H9 (cell line): ENCODE measurements around the gene SSBP3. TPM values are rescaled to one million over a fixed set of nuclear protein-coding genes. Genes with fewer than 3 reads are reported as not detected.

Experiments
- DNase-seq: peaks from one replicate; pipeline ENCODE4 v3.0.0-alpha.2; 2017
- H2AFZ ChIP-seq: one replicate; pipeline ENCODE4 v1.6.1; 2013; ENCODE audit warnings: mild to moderate bottlenecking, low read length, control low read depth, moderate library complexity
- H2AK5ac ChIP-seq: 2 replicates; pipeline ENCODE4 v1.6.1; 2013; ENCODE audit warnings: low read length, control low read depth, mixed read lengths; ENCODE audit not compliant: insufficient read length
- H2BK120ac ChIP-seq: one replicate; pipeline ENCODE4 v1.6.1; 2013; ENCODE audit warnings: low read depth, mild to moderate bottlenecking, low read length, control low read depth, inconsistent platforms; ENCODE audit not compliant: poor library complexity, severe bottlenecking
- H2BK12ac ChIP-seq: 2 replicates; pipeline ENCODE4 v1.6.1; 2013; ENCODE audit warnings: low read length, control low read depth, mixed read lengths, low read depth; ENCODE audit not compliant: insufficient read length
- H2BK15ac ChIP-seq: 2 replicates; pipeline ENCODE4 v1.6.1; 2013; ENCODE audit warnings: low read depth, low read length, control low read depth
- H2BK20ac ChIP-seq: one replicate; pipeline ENCODE4 v1.6.1; 2013; ENCODE audit warnings: low read depth, mild to moderate bottlenecking, low read length, control low read depth, inconsistent platforms; ENCODE audit not compliant: poor library complexity, severe bottlenecking
- H2BK5ac ChIP-seq: 2 replicates; pipeline ENCODE4 v1.6.1; 2013; ENCODE audit warnings: low read length, control low read depth, mixed read lengths; ENCODE audit not compliant: insufficient read length
- H3K14ac ChIP-seq: 2 replicates; pipeline ENCODE4 v1.6.1; 2013; ENCODE audit warnings: low read length, control low read depth; ENCODE audit not compliant: insufficient read depth
- H3K18ac ChIP-seq: 2 replicates; pipeline ENCODE4 v1.6.1; 2013; ENCODE audit warnings: low read depth, mild to moderate bottlenecking, mixed read lengths, low read length, control low read depth; ENCODE audit not compliant: insufficient read length
- H3K23ac ChIP-seq: 2 replicates; pipeline ENCODE4 v1.6.1; 2013; ENCODE audit warnings: low read length, control low read depth, mixed read lengths, low read depth; ENCODE audit not compliant: insufficient read length
- H3K23me2 ChIP-seq: 2 replicates; pipeline ENCODE4 v1.6.1; 2013; ENCODE audit warnings: low read depth, mild to moderate bottlenecking, mixed read lengths, low read length, control low read depth; ENCODE audit not compliant: insufficient read length, poor library complexity, severe bottlenecking
- H3K27ac ChIP-seq: 2 replicates; pipeline ENCODE4 v1.5.1; 2013; ENCODE audit warnings: low read length, control low read depth, mixed read lengths, low read depth; ENCODE audit not compliant: insufficient read length
- H3K27me3 ChIP-seq: 2 replicates; pipeline ENCODE4 v1.6.1; 2013; ENCODE audit warnings: low read length, control low read depth, inconsistent platforms; ENCODE audit not compliant: insufficient read depth
- H3K4ac ChIP-seq: 2 replicates; pipeline ENCODE4 v1.6.1; 2013; ENCODE audit warnings: low read depth, mild to moderate bottlenecking, control low read depth, inconsistent platforms, low read length, moderate library complexity
- H3K4me1 ChIP-seq: 2 replicates; pipeline ENCODE4 v1.6.1; 2013; ENCODE audit warnings: low read length, control low read depth, inconsistent platforms; ENCODE audit not compliant: insufficient read depth
- H3K4me2 ChIP-seq: 2 replicates; pipeline ENCODE4 v1.6.1; 2013; ENCODE audit warnings: low read length, control low read depth, mixed read lengths; ENCODE audit not compliant: insufficient read length, insufficient read depth
- H3K56ac ChIP-seq: 2 replicates; pipeline ENCODE4 v1.6.1; 2013; ENCODE audit warnings: low read depth, mild to moderate bottlenecking, mixed read lengths, low read length, control low read depth; ENCODE audit not compliant: insufficient read length
- H3K79me1 ChIP-seq: 2 replicates; pipeline ENCODE4 v1.6.1; 2013; ENCODE audit warnings: low read depth, mild to moderate bottlenecking, moderate library complexity, low read length, control low read depth, inconsistent platforms; ENCODE audit not compliant: insufficient read depth, poor library complexity, severe bottlenecking
- H3K79me2 ChIP-seq: 2 replicates; pipeline ENCODE4 v1.6.1; 2013; ENCODE audit warnings: low read length, control low read depth, inconsistent platforms; ENCODE audit not compliant: insufficient read depth
- H3K9ac ChIP-seq: 2 replicates; pipeline ENCODE4 v1.6.1; 2013; ENCODE audit warnings: low read length, control low read depth, mixed read lengths; ENCODE audit not compliant: insufficient read length; ENCODE audit errors: extremely low read depth
- H3K9me3 ChIP-seq: one replicate; pipeline ENCODE4 v1.6.1; 2013; ENCODE audit warnings: low read depth, low read length, inconsistent platforms; ENCODE audit not compliant: control insufficient read depth
- H3T11ph ChIP-seq: one replicate; pipeline ENCODE4 v1.6.1; 2013; ENCODE audit warnings: mild to moderate bottlenecking, low read length, control low read depth, inconsistent platforms
- H4K20me1 ChIP-seq: one replicate; pipeline ENCODE4 v1.6.1; 2013; ENCODE audit not compliant: control insufficient read depth, insufficient read length, insufficient read depth
- H4K5ac ChIP-seq: 2 replicates; pipeline ENCODE4 v1.6.1; 2013; ENCODE audit warnings: low read depth, mild to moderate bottlenecking, mixed read lengths, low read length, control low read depth; ENCODE audit not compliant: insufficient read length
- H4K8ac ChIP-seq: replicated peaks from 2 replicates; pipeline ENCODE4 v1.6.1; 2013; ENCODE audit warnings: low read length, control low read depth, mixed read lengths, low read depth; ENCODE audit not compliant: insufficient read length
- H4K91ac ChIP-seq: 2 replicates; pipeline ENCODE4 v1.6.1; 2013; ENCODE audit warnings: low read depth, mild to moderate bottlenecking, moderate library complexity, mixed read lengths, low read length, control low read depth; ENCODE audit not compliant: insufficient read length
- H3K27ac Mint-ChIP-seq, 3 experiments: 2 replicates in 2 of 3; 3 replicates in 1 of 3; pipeline ENCODE4 v1.8.0; 2020 to 2021; ENCODE audit warnings: mixed read lengths in 3 of 3, mild to moderate bottlenecking in 1 of 3, moderate library complexity in 1 of 3
- H3K27me3 Mint-ChIP-seq: 2 replicates; pipeline ENCODE4 v1.8.0; 2021; ENCODE audit warnings: low read depth, mild to moderate bottlenecking, moderate library complexity, mixed read lengths
- H3K36me3 Mint-ChIP-seq, 3 experiments: 2 replicates in 2 of 3; 3 replicates in 1 of 3; pipeline ENCODE4 v1.8.0; 2020 to 2021; ENCODE audit warnings: low read depth in 3 of 3, mixed read lengths in 3 of 3; ENCODE audit not compliant: insufficient read depth in 1 of 3
- H3K4me1 Mint-ChIP-seq, 2 experiments: 2 replicates each; pipeline ENCODE4 v1.8.0; 2020; ENCODE audit warnings: mixed read lengths in 2 of 2
- H3K4me3 Mint-ChIP-seq, 2 experiments: 2 replicates in 1 of 2; 3 replicates in 1 of 2; pipeline ENCODE4 v1.8.0; 2020 to 2021; ENCODE audit warnings: mild to moderate bottlenecking in 2 of 2, mixed read lengths in 2 of 2, moderate library complexity in 1 of 2
- H3K9me3 Mint-ChIP-seq, 2 experiments: 2 replicates in 1 of 2; 3 replicates in 1 of 2; pipeline ENCODE4 v1.8.0; 2020; ENCODE audit warnings: mild to moderate bottlenecking in 2 of 2, mixed read lengths in 2 of 2, moderate library complexity in 1 of 2
- CTCF ChIP-seq: fragments of 200-600 bp; sonication (generic); conservative IDR thresholded peaks from 3 replicates; pipeline ENCODE4 v1.8.0; 2021; ENCODE audit warnings: antibody characterized with exemption, mild to moderate bottlenecking
- WGBS: extraction: QIAGEN DNeasy Blood & Tissue Kit; methylation state at CpG from one replicate; pipeline ENCODE4 v1.1.7; 2013; ENCODE audit warnings: missing lambda C conversion rate, low lambda C conversion rate, mixed read lengths; ENCODE audit not compliant: insufficient read length; ENCODE audit errors: extremely low coverage; 5-methylcytosine and 5-hydroxymethylcytosine counted together
- total RNA-seq: library from RNA; stranded (reverse); gene quantifications from 2 replicates; pipeline ENCODE4 v1.2.1, GENCODE V29; 2021

Gene SSBP3
- total RNA-seq, 1 experiment from 2014 or later: 126 TPM

DNA sequence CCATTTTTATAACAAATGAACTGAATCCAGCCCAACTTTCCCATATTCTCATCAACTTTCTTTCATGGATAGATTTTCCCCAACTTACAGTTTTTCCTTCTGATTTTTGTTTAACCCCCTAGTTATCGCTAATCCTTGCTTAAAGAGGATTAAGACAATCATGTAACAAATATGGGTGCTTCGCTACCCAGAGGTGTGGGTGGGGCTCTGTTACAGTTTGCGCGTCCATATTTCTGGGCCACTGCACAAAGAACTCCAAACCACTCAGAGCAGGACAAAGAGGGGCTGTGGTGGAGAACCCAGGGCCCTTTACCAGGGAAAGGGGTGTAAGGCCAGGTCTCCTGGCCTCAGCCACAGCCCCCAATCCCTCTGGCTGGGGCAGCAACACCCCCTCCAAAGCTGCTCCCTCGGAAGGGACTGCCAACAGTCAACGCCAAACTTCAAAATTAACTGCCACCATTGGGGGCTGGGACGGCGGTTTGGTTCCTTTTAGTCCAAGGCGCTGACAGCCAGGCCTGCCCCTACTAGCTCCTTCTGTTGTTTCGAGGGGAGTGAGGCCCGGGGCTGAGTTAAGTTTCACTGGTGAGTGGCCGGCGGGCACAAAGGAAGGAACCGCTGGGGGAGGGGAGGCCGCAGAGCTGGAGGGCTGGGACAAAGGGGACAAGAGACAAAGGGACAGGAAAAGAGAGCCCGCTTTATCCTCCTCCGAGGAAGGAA is 27.9 kb downstream of the SSBP3 start:
- Histone ChIP-seq H3K9ac (no peak overlapping the region), H2AFZ (no peak overlapping the region), H3K23me2 (no peaks in the 10 kb centered on the region), H2BK20ac (no peak overlapping the region), H3K27me3 (no peaks in the 10 kb centered on the region), H2BK120ac (peak overlapping the region; percentile 90), H2AK5ac (no peak overlapping the region), H3K18ac (peak overlapping the region; percentile 47), H3K9me3 (no peaks in the 10 kb centered on the region), H2BK12ac (peak overlapping the region; percentile 19), H2BK15ac (no peak overlapping the region), H2BK5ac (peak overlapping the region; percentile 23), H4K20me1 (no peaks in the 10 kb centered on the region), H3K27ac (peak overlapping the region; percentile 19), H3K4me2 (peak overlapping the region; percentile 7), H3T11ph (no peak overlapping the region), H3K4ac (0 out of 2 replicates have a peak overlapping the region, but pooled peaks have one; percentile 2), H3K4me1 (peaks cover 36% of the 10 kb centered on the region; the same call in 1 of the 2 replicates), H3K79me2 (peaks cover 23% of the 10 kb centered on the region; the same call in 1 of the 2 replicates), H4K91ac (peak overlapping the region; percentile 84), H3K56ac (no peak overlapping the region), H4K8ac (no peak overlapping the region), H3K14ac (peak overlapping the region; percentile 54), H3K23ac (no peak overlapping the region), H3K79me1 (peaks cover 4% of the 10 kb centered on the region), H4K5ac (no peak overlapping the region)
- no peak for TF ChIP-seq CTCF
- DNase-seq: peak; percentile 77
- peaks cover 12 to 24% (median 21%) of the 10 kb centered on the region in 3 experiments for H3K36me3 Mint-ChIP-seq
- no peaks in the 10 kb centered on the region for H3K9me3 Mint-ChIP-seq
- H3K27me3 Mint-ChIP-seq: no peaks in the 10 kb centered on the region
- H3K4me3 Mint-ChIP-seq: peak overlapping the region; percentile 40 to 72; a peak in 4 of 5 replicates
- WGBS: no CpG with 5 or more reads among the region's 17 CpGs
- H3K4me1 Mint-ChIP-seq: peaks cover 78 to 79% of the 10 kb centered on the region in 2 experiments
- peak overlapping the region; percentile 91 to 97 (median 95) for H3K27ac Mint-ChIP-seq
